Common myeloid progenitor, CD34-positive (primary cell): ENCODE results near the gene CIT.
"Not testable (repeated sequence)": the region's sequence is repeated elsewhere in the genome, so short reads cannot be mapped to it uniquely, and the experiment has no call there.

Experiments used
- CTCF ChIA-PET: fragments of 350-600 bp; sonication (Branson Sonifier 250); formaldehyde crosslinking; loops from one replicate; lab custom pipeline; 2021; ENCODE audit warnings: antibody characterized with exemption; lab: Charles Lee
- POLR2A ChIA-PET: fragments of 350-600 bp; sonication (Branson Sonifier 250); formaldehyde crosslinking; loops from one replicate; lab custom pipeline; 2021; ENCODE audit warnings: antibody characterized with exemption; lab: Charles Lee
- DNase-seq, 3 donors: peaks; one replicate each; pipeline versions ENCODE4 v3.0.0 to v3.0.0-alpha.2; 2013
- H3K27ac ChIP-seq, 2 experiments: 1 replicate in 1 of 2; 2 replicates in 1 of 2; pipeline ENCODE4 v1.7.0; 2013; ENCODE audit warnings: inconsistent platforms in 2 of 2, low read length in 2 of 2, mild to moderate bottlenecking in 2 of 2, low read depth in 1 of 2, moderate library complexity in 1 of 2; ENCODE audit not compliant: severe bottlenecking in 2 of 2, insufficient read depth in 1 of 2, poor library complexity in 1 of 2
- H3K27me3 ChIP-seq, 5 experiments: replicated peaks in 2 of 5; 1 replicate in 3 of 5; 2 replicates in 2 of 5; pipeline versions ENCODE4 v1.6.1 to v1.7.0; 2013; ENCODE audit warnings: low read length in 4 of 5, mild to moderate bottlenecking in 2 of 5, moderate library complexity in 2 of 5, inconsistent platforms in 1 of 5; ENCODE audit not compliant: insufficient read depth in 5 of 5, control insufficient read depth in 4 of 5
- H3K36me3 ChIP-seq, 4 experiments: 1 replicate in 2 of 4; 2 replicates in 2 of 4; pipeline versions ENCODE4 v1.6.1 to v1.7.0; 2013; ENCODE audit warnings: low read length in 3 of 4, control low read depth in 1 of 4, mild to moderate bottlenecking in 1 of 4; ENCODE audit not compliant: control insufficient read depth in 4 of 4, insufficient read depth in 4 of 4
- H3K4me1 ChIP-seq, 4 experiments: 1 replicate in 3 of 4; 2 replicates in 1 of 4; pipeline versions ENCODE4 v1.6.1 to v1.7.1; 2013; ENCODE audit warnings: low read length in 3 of 4, mild to moderate bottlenecking in 3 of 4, control low read depth in 1 of 4, inconsistent platforms in 1 of 4, moderate library complexity in 1 of 4; ENCODE audit not compliant: control insufficient read depth in 4 of 4, insufficient read depth in 4 of 4; ENCODE audit errors: control extremely low read depth in 1 of 4
- H3K4me3 ChIP-seq, 7 experiments: 1 replicate in 4 of 7; 2 replicates in 3 of 7; pipeline versions ENCODE4 v1.5.1 to v1.7.0; 2013; ENCODE audit warnings: mild to moderate bottlenecking in 7 of 7, low read length in 6 of 7, moderate library complexity in 6 of 7, inconsistent platforms in 2 of 7, low read depth in 2 of 7, control low read depth in 1 of 7; ENCODE audit not compliant: insufficient read depth in 4 of 7, control insufficient read depth in 1 of 7; ENCODE audit errors: extremely low read depth in 1 of 7
- H3K9me3 ChIP-seq, 5 experiments: 1 replicate in 4 of 5; 2 replicates in 1 of 5; pipeline versions ENCODE4 v1.6.1 to v1.7.1; 2013; ENCODE audit warnings: low read length in 4 of 5, mild to moderate bottlenecking in 2 of 5, inconsistent platforms in 1 of 5, low read depth in 1 of 5, moderate library complexity in 1 of 5; ENCODE audit not compliant: control insufficient read depth in 4 of 5, insufficient read depth in 2 of 5; ENCODE audit errors: control extremely low read depth in 1 of 5
- WGBS: methylation state at CpG from one replicate; pipeline ENCODE4 v1.1.5; 2013; ENCODE audit not compliant: insufficient coverage; 5-methylcytosine and 5-hydroxymethylcytosine counted together

The CIT gene

DNA sequence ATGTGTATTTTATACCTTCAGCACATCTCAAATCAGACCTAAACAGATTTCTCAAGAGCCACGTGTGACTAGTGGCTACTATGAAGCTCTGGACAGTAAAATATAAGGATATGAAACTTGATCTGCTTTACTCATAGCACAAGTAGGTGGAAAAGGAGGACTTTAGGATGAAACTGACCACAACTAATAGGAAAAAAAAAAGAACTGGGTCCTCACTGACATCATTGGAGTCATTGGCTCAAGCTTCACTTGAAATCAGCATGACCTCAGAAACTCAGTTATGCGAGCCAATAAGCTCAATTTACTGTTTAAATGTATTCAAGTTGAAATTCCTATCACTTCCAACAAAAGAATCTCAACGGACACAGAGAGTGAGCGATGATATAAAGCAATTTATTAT lies 34.1 kb upstream of the CIT start:
- ChIA-PET CTCF (interaction anchor here (1.1 kb wide), 1 partner anchor 18 kb away, joined by 3 read pairs; no protein-coding TSS in a partner anchor), POLR2A (no interaction called here)
- Histone ChIP-seq H3K4me3 (no peak overlapping the region), H3K4me1 (no peaks in the 10 kb centered on the region), H3K27ac (no peak overlapping the region), H3K9me3 (no peaks in the 10 kb centered on the region), H3K36me3 (no peaks in the 10 kb centered on the region), H3K27me3 (no peaks in the 10 kb centered on the region)
- no peak for DNase-seq
- 100% methylated on average over 1 of the region's 4 CpGs for WGBS

DNA sequence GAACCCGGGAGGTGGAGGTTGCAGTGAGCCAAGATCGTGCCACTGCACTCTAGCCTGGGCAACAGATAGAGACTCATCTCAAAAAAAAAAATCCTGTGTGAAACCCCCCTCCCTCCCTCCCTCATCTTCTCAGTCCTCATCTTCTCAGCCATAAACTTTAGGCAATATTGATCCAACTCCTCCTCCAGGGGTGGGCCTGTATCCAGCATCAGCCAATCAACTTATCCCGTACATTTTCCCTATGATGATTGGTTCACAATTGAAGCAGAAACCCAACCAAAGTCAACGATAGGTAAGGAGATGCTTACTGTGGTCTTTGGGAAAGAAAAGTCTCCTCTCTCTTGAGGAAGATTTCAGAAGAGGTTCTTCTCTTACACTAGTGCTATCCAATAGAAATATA lies 33.5 kb upstream of the CIT start:
- H3K27me3 ChIP-seq, result no peaks in the 10 kb centered on the region
- 88% methylated on average over 1 of the region's 4 CpGs for WGBS
- H3K4me1 ChIP-seq, result no peaks in the 10 kb centered on the region
- no peak overlapping the region for H3K27ac ChIP-seq
- no peaks in the 10 kb centered on the region for H3K9me3 ChIP-seq
- H3K36me3 ChIP-seq, result no peaks in the 10 kb centered on the region
- CTCF ChIA-PET, result interaction anchor here (1.1 to 1.4 kb wide), 2 partner anchors 18 to 28 kb away, joined by 3 read pairs; no protein-coding TSS in a partner anchor
- POLR2A ChIA-PET, result no interaction called here
- DNase-seq, result no peak
- no peak overlapping the region for H3K4me3 ChIP-seq

DNA sequence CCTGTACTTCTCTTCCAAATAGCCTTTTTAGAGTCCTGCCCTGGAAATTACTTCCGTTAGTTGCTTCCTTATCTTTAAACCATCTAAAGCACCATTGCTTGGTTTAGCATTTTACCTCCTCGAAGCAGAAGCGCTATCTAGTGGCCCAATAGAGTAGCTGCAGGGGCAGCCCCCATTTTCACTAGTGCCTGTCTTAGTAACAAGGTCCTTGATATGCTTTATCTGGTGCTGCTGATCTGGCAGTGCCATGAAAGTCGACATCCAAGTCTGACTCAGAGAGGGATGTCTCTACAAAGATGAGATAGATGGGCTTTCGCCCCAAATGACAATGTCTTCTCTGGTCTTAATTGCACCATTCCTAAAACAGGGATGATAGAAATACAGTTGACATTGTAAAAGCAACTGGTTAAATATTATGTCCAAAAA lies 25.0 kb upstream of the CIT start:
- Histone ChIP-seq H3K4me1 (peaks cover 0 to 2% (median 0%) of the 10 kb centered on the region in 4 experiments), H3K27me3 (peaks cover 0 to 1% (median 0%) of the 10 kb centered on the region in 5 experiments), H3K9me3 (no peaks in the 10 kb centered on the region), H3K36me3 (no peaks in the 10 kb centered on the region), H3K4me3 (no peak overlapping the region), H3K27ac (no peak overlapping the region)
- ChIA-PET CTCF (interaction anchor here (1.5 kb wide), 1 partner anchor 25 kb away, joined by 4 read pairs; the partner anchor contains the start of gene CIT), POLR2A (interaction anchor here (0.6 kb wide), 1 partner anchor 898 kb away, joined by 3 read pairs; no protein-coding TSS in a partner anchor)
- 0% methylated on average over 5 of the region's 5 CpGs for WGBS
- peak; percentile 76 to 84 (median 84) for DNase-seq

DNA sequence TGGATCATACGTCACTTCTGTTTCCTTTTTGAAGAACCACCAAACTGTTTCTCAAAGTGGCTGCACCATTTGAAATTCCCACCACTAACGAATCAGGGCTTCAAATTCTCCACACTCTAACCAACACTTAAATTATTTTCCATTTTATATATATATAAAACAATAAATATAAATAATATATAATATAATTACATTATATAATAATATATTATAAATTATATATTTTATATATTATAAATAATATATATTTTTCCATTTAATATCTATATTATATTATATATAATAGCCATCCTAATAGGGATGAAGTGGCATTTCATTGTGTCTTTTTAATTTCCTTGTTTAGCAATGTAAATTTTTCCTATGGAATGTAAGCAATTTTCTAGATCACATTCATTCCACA lies 24.6 kb upstream of the CIT start:
- Histone ChIP-seq H3K4me3 (no peak overlapping the region), H3K27ac (no peak overlapping the region), H3K36me3 (no peaks in the 10 kb centered on the region), H3K27me3 (peaks cover 0 to 1% (median 0%) of the 10 kb centered on the region in 5 experiments), H3K9me3 (no peaks in the 10 kb centered on the region), H3K4me1 (peaks cover 0 to 2% (median 0%) of the 10 kb centered on the region in 4 experiments)
- DNase-seq, result no peak
- 80% methylated on average over 1 of the region's 2 CpGs for WGBS
- ChIA-PET POLR2A (no interaction called here), CTCF (interaction anchor here (1.5 kb wide), 1 partner anchor 25 kb away, joined by 4 read pairs; the partner anchor contains the start of gene CIT)

DNA sequence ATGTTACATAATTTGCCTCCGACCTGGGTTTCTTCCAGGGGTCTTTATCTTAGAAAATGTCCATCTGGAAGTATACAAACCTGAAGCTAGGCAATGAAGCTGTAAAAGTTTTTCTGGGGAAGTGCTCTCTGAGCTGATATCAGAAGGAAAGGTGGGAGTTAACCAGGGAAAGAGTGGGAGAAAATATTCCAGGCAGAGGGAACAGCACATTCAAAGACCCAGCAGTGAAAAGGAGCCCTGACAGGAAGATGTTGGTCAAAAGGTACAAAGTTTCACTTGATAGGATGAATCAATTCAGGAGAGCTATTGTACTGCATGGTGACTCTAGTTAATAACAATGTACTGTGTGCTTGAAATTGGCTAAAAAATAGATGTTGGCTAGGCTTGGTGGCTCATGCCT lies 17.8 kb upstream of the CIT start:
- H3K27me3 ChIP-seq, result peaks cover 0 to 5% (median 4%) of the 10 kb centered on the region in 5 experiments
- DNase-seq, result no peak
- no peak overlapping the region for H3K27ac ChIP-seq
- ChIA-PET CTCF (no interaction called here), POLR2A (interaction anchor here (0.6 kb wide), 1 partner anchor 144 kb away, joined by 3 read pairs; no protein-coding TSS in a partner anchor)
- peaks cover 0 to 4% (median 0%) of the 10 kb centered on the region in 5 experiments for H3K9me3 ChIP-seq
- H3K4me1 ChIP-seq, result no peaks in the 10 kb centered on the region
- no peaks in the 10 kb centered on the region for H3K36me3 ChIP-seq
- 83% methylated on average over 1 of the region's 1 CpG for WGBS
- H3K4me3 ChIP-seq, result no peak overlapping the region

DNA sequence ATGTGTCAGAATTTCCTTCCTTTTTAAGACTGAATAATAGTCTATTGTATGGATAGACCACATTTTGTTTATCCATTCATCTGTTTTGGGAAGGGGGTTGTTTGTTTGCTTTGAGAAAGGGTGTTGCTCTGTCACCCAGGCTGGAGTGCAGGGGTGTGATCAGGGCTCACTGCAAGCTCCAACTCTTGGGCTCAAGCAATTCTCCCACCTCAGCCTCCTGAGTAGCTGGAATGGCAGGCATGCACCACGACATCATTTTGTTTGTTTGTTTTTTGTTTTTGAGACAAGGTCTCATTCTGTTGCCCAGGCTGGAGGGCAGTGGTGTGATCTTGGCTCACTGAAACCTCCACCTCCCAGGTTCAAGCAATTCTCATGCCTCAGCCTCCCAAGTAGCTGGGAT lies 15.5 kb upstream of the CIT start:
- H3K36me3 ChIP-seq, H3K4me3 ChIP-seq, POLR2A ChIA-PET, H3K27me3 ChIP-seq, DNase-seq, H3K27ac ChIP-seq, H3K4me1 ChIP-seq, H3K9me3 ChIP-seq: not testable (repeated sequence)
- WGBS, result 60% methylated on average over 1 of the region's 1 CpG
- CTCF ChIA-PET, result interaction anchor here (1.0 kb wide), 1 partner anchor 18 kb away, joined by 3 read pairs; no protein-coding TSS in a partner anchor

DNA sequence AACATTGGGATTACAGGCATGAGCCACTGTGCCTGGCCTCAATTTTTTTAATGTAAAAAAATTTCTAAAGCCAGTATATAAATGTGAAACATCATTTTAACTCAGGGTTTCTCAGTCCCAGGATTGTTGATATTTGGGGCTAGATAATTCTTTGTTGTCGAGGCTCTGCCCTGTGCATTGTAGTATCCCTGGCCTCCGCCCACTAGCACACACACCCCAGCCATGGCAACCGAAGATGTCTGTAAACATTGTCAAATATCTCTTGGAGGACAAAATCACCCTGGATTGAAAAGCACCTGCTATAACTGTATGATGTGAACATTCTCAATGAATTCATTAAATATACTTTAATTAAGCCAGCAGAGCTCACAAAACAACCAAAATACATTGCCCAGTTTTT lies 8.4 kb upstream of the CIT start:
- no peaks in the 10 kb centered on the region for H3K4me1 ChIP-seq
- CTCF ChIA-PET, result interaction anchor here (1.3 kb wide), 1 partner anchor 11 kb away, joined by 4 read pairs; no protein-coding TSS in a partner anchor

More for the DNA sequence above, 8.4 kb upstream of the CIT start:
- no peak for DNase-seq
- no CpG with 5 or more reads among the region's 3 CpGs for WGBS
- H3K27ac ChIP-seq, result no peak overlapping the region
- H3K4me3 ChIP-seq, result no peak overlapping the region
- POLR2A ChIA-PET, result no interaction called here
- H3K27me3 ChIP-seq, result peaks cover 0 to 10% (median 4%) of the 10 kb centered on the region in 5 experiments
- H3K36me3 ChIP-seq, result no peaks in the 10 kb centered on the region
- H3K9me3 ChIP-seq, result no peaks in the 10 kb centered on the region
